ENCODE results near the gene SREBF1.

- no peak for TF ChIP-seq CTCF (IDR thresholded peaks at IDR 0.05)
- TF ChIP-seq POLR2A (IDR thresholded peaks at IDR 0.05) = no peak
Observed at GRCh38 chr17:17834974-17835373, 1.8 kb downstream of the SREBF1 start.
